ACC112 (cell line): ENCODE data around the gene TNFRSF12A.

Source experiments
- H2AFZ ChIP-seq: fragments of 200-600 bp; sonication (generic); one replicate; pipeline ENCODE4 v1.6.0; 2017; ENCODE audit warnings: antibody characterized with exemption, low read length; ENCODE audit not compliant: unreplicated experiment
- H3K27ac ChIP-seq: fragments of 200-600 bp; sonication (generic); 2 replicates; pipeline ENCODE4 v1.5.1; 2014; ENCODE audit warnings: low read depth, mild to moderate bottlenecking, antibody characterized with exemption, low read length, moderate library complexity
- H3K27me3 ChIP-seq: fragments of 200-600 bp; sonication (generic); 2 replicates; pipeline ENCODE4 v1.6.1; 2014; ENCODE audit warnings: mild to moderate bottlenecking, antibody characterized with exemption, low read length, moderate library complexity, mixed read lengths; ENCODE audit not compliant: insufficient read depth
- H3K36me3 ChIP-seq: fragments of 200-600 bp; sonication (generic); 2 replicates; pipeline ENCODE4 v1.6.1; 2016; ENCODE audit warnings: mild to moderate bottlenecking, antibody characterized with exemption, low read length, moderate library complexity, mixed read lengths; ENCODE audit not compliant: insufficient read depth
- H3K4me1 ChIP-seq: fragments of 200-600 bp; sonication (generic); one replicate; pipeline ENCODE4 v1.6.1; 2016; ENCODE audit warnings: low read length, mixed read lengths; ENCODE audit not compliant: insufficient read depth, unreplicated experiment, control insufficient read depth
- H3K4me3 ChIP-seq: fragments of 200-600 bp; sonication (generic); 2 replicates; pipeline ENCODE4 v1.5.1; 2014; ENCODE audit warnings: mild to moderate bottlenecking, low read depth, low read length
- H3K79me2 ChIP-seq: fragments of 200-600 bp; sonication (generic); one replicate; pipeline ENCODE4 v1.6.0; 2016; ENCODE audit warnings: low read length; ENCODE audit not compliant: control insufficient read depth, unreplicated experiment, insufficient read depth

TNFRSF12A gene

GRCh38 chr16:3012828-3013420 lies 7.2 kb upstream of the TNFRSF12A start, which contains the start of gene CLDN9:
Gene CLDN9, plus strand, starts transcription at chr16:3012923. Its CDS starts 440 bp downstream, at chr16:3013363.
- no peak within 1 kb of the TSS for H2AFZ ChIP-seq
- H3K27ac ChIP-seq = no peak within 1 kb of the TSS
- H3K4me3 ChIP-seq = no peak within 1 kb of the TSS
- H3K4me1 ChIP-seq = peaks cover 9% of the 10 kb centered on the region
- no peaks in the 10 kb centered on the region for H3K36me3 ChIP-seq
- no peaks in the 10 kb centered on the region for H3K79me2 ChIP-seq
- H3K27me3 ChIP-seq = peaks cover 23% of the 10 kb centered on the region; the same call in 1 of the 2 replicates

- H3K79me2 ChIP-seq = no peaks in the 10 kb centered on the region
- H3K4me1 ChIP-seq = peaks cover 5% of the 10 kb centered on the region
- H3K36me3 ChIP-seq = no peaks in the 10 kb centered on the region
- H3K27ac ChIP-seq = no peak overlapping the region
- no peak overlapping the region for H3K4me3 ChIP-seq
- peaks cover 23% of the 10 kb centered on the region; the same call in 1 of the 2 replicates for H3K27me3 ChIP-seq
- H2AFZ ChIP-seq = no peak overlapping the region
Measured at GRCh38 chr16:3013491-3013951, 6.6 kb upstream of the TNFRSF12A start.

- H3K27me3 ChIP-seq = peaks cover 23% of the 10 kb centered on the region; the same call in 1 of the 2 replicates
- H3K4me3 ChIP-seq = no peak overlapping the region
- H3K27ac ChIP-seq = no peak overlapping the region
- no peak overlapping the region for H2AFZ ChIP-seq
- no peaks in the 10 kb centered on the region for H3K36me3 ChIP-seq
- H3K79me2 ChIP-seq = no peaks in the 10 kb centered on the region
- peaks cover 5% of the 10 kb centered on the region for H3K4me1 ChIP-seq
Measured at GRCh38 chr16:3013998-3014690, 6.0 kb upstream of the TNFRSF12A start.

- peaks cover 5% of the 10 kb centered on the region for H3K4me1 ChIP-seq
- H3K27me3 ChIP-seq = peaks cover 23% of the 10 kb centered on the region; the same call in 1 of the 2 replicates
- no peak overlapping the region for H3K4me3 ChIP-seq
- H2AFZ ChIP-seq = no peak overlapping the region
- H3K79me2 ChIP-seq = no peaks in the 10 kb centered on the region
- no peaks in the 10 kb centered on the region for H3K36me3 ChIP-seq
- no peak overlapping the region for H3K27ac ChIP-seq
Measured at GRCh38 chr16:3014971-3015370, 5.2 kb upstream of the TNFRSF12A start.

- Histone ChIP-seq H3K36me3 (no peaks in the 10 kb centered on the region), H3K4me1 (peaks cover 5% of the 10 kb centered on the region), H3K4me3 (no peak overlapping the region), H3K27ac (no peak overlapping the region), H3K79me2 (no peaks in the 10 kb centered on the region), H2AFZ (no peak overlapping the region), H3K27me3 (peaks cover 23% of the 10 kb centered on the region; the same call in 1 of the 2 replicates)
Measured at GRCh38 chr16:3015865-3016521, 4.2 kb upstream of the TNFRSF12A start.

GRCh38 chr16:3017344-3017743 lies 2.8 kb upstream of the TNFRSF12A start:
- no peaks in the 10 kb centered on the region for H3K79me2 ChIP-seq
- no peak overlapping the region for H2AFZ ChIP-seq
- H3K27ac ChIP-seq = no peak overlapping the region
- H3K4me3 ChIP-seq = no peak overlapping the region
- H3K4me1 ChIP-seq = peaks cover 5% of the 10 kb centered on the region
- H3K36me3 ChIP-seq = no peaks in the 10 kb centered on the region
- H3K27me3 ChIP-seq = peaks cover 14% of the 10 kb centered on the region; the same call in 1 of the 2 replicates

GRCh38 chr16:3017794-3018506 lies 2.2 kb upstream of the TNFRSF12A start, which contains the start of gene CLDN6:
Gene CLDN6, minus strand, starts transcription at chr16:3018183. Its CDS starts 2,162 bp downstream, at chr16:3016021.
- no peak within 1 kb of the TSS for H3K4me3 ChIP-seq
- H3K27me3 ChIP-seq = peaks cover 9% of the 10 kb centered on the region; the same call in 1 of the 2 replicates
- no peak within 1 kb of the TSS for H3K27ac ChIP-seq

GRCh38 chr16:3019594-3020246 lies 448 bp upstream of the TNFRSF12A start:
- H3K4me3 ChIP-seq = peak overlapping the region; percentile 93
- no peaks in the 10 kb centered on the region for H3K79me2 ChIP-seq
- H3K27ac ChIP-seq = peak overlapping the region; percentile 99
- peaks cover 10% of the 10 kb centered on the region for H3K4me1 ChIP-seq
- H2AFZ ChIP-seq = peak overlapping the region; percentile 73
- no peaks in the 10 kb centered on the region for H3K36me3 ChIP-seq
- H3K27me3 ChIP-seq = no peaks in the 10 kb centered on the region

More at GRCh38 chr16:3017794-3018506, 2.2 kb upstream of the TNFRSF12A start, which contains the start of gene CLDN6:
- Histone ChIP-seq H2AFZ (no peak within 1 kb of the TSS), H3K79me2 (no peaks in the 10 kb centered on the region), H3K4me1 (peaks cover 9% of the 10 kb centered on the region), H3K36me3 (no peaks in the 10 kb centered on the region)

- Histone ChIP-seq H3K36me3 (no peaks in the 10 kb centered on the region), H3K27me3 (no peaks in the 10 kb centered on the region), H3K79me2 (no peaks in the 10 kb centered on the region), H3K4me3 (peak overlapping the region; percentile 93), H2AFZ (peak overlapping the region; percentile 18), H3K4me1 (peaks cover 10% of the 10 kb centered on the region), H3K27ac (peak overlapping the region; percentile 99)
Measured at GRCh38 chr16:3020604-3021448, 658 bp downstream of the TNFRSF12A start.
